Activated naive CD4-positive, alpha-beta T cell treated with anti-CD3 and anti-CD28 coated beads, Interleukin-2, amount 10 ng/mL, durations not matched to agents 5 hours and 36 hours (primary cell): ENCODE measurements around the gene PSTPIP1. TPM values are rescaled to one million over a fixed set of nuclear protein-coding genes. Genes with fewer than 3 reads are reported as not detected.

Experiments used
- total RNA-seq, 2 experiments: library from RNA; stranded (reverse); gene quantifications; one replicate each; pipeline ENCODE4 v1.2.3, GENCODE V29; 2021

Gene PSTPIP1
- total RNA-seq = 100 to 1,000 TPM; 143 to 150 TPM

GRCh38 chr15:76994971-76995945 lies at the start of gene PSTPIP1:
PSTPIP1 (plus strand) TSS chr15:76995126; CDS start chr15:76995574, 448 bp downstream.

DNA sequence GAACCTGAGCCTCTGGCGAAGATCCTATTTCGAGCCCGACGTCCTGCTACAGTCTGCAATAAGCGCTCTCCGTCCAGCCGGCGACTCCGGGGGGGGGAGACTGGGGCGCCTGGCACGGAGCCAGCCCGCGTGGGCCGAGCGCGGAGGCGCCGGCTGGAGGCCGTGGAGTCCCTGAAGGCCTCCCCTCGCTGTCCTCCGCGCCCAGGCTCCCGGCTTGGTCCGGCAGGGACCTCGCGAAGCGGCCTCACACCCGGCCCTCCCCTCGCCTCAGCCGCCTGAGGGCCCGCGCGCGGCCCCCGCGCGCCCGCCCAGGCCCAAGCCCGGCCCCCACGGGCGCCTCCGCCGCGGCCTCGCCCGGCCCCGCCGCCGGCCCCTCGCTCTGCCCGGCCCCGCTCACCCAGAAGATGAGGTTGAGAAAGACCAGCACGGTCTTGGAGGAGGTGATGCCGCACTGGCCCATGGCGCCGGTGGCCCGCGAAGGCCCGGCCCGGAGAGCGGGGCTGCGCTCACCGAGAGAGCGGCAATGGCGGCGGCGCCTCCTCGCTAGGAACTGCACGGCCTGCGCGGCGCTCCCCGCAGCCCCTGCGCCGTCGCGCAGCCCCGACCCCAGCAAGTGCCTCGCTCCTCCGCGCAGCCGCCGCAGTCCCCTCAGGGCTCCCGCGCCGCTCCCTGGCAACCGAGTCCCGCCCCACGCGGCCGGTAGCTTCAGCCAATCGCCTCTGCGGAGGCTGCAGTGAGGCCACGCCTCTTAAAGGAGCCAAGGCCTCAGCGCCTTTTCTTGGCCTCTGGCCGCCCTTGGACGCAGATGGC lies 75.8 kb downstream of the PSTPIP1 start, which contains the start of gene TSPAN3:
TSS of gene TSPAN3 (minus strand) at position 615 of the 810 bp plus-strand sequence. CDS start at position 460, 155 bp downstream.

Other genes with a start within 250 kb of the PSTPIP1 start
- gene SCAPER, start 89.8 kb upstream of the PSTPIP1 start, total RNA-seq = 10 to 100 TPM; 22.9 to 23.6 TPM
- 10 to 100 TPM; 32.5 to 35.8 TPM for gene RCN2, start 63.4 kb upstream of the PSTPIP1 start, total RNA-seq
- gene TSPAN3, start 76.0 kb downstream of the PSTPIP1 start, total RNA-seq = 10 to 100 TPM; 13.6 to 14.0 TPM